GM23338 (cell line): ENCODE results near the gene ASGR2.

Experiments
- CREB1 ChIP-seq: fragments of 250-450 bp; sonication (Bioruptor Pico); IDR thresholded peaks from 2 replicates; pipeline ENCODE4 v1.5.0; 2020; ENCODE audit warnings: low read depth, mild to moderate bottlenecking, moderate library complexity
- CTCF ChIP-seq, 2 experiments: fragments of 200-600 bp in 1 of 2; sonication (generic) in 1 of 2; conservative IDR thresholded peaks; 2 replicates each; pipeline versions ENCODE4 v1.5.1 to v1.6.1; 2016 to 2017; ENCODE audit warnings: antibody characterized with exemption in 2 of 2, low read depth in 2 of 2, mild to moderate bottlenecking in 2 of 2, moderate library complexity in 1 of 2
- EZH2 ChIP-seq: fragments of 200-600 bp; sonication (generic); IDR thresholded peaks from one replicate; pipeline ENCODE4 v1.8.0; 2017; ENCODE audit warnings: antibody characterized with exemption, mild to moderate bottlenecking, low read depth; ENCODE audit not compliant: unreplicated experiment
- EZH2phosphoT487 ChIP-seq: fragments of 200-600 bp; sonication (generic); IDR thresholded peaks from one replicate; pipeline ENCODE4 v1.8.1; 2018; ENCODE audit warnings: antibody characterized with exemption; ENCODE audit not compliant: unreplicated experiment
- JUNB ChIP-seq: IDR thresholded peaks from one replicate; pipeline ENCODE4 v1.6.1; 2016; ENCODE audit warnings: antibody characterized with exemption; ENCODE audit not compliant: unreplicated experiment
- POLR2AphosphoS5 ChIP-seq: IDR thresholded peaks from 2 replicates; pipeline ENCODE4 v1.6.1; 2016; ENCODE audit warnings: antibody characterized with exemption, low read depth
- REST ChIP-seq: IDR thresholded peaks from one replicate; pipeline ENCODE4 v1.6.1; 2018; ENCODE audit warnings: antibody characterized with exemption; ENCODE audit not compliant: unreplicated experiment
- ZNF114 ChIP-seq: fragments of 250-450 bp; sonication (Bioruptor Pico); IDR thresholded peaks from 2 replicates; pipeline ENCODE4 v1.5.0; 2020; ENCODE audit warnings: mild to moderate bottlenecking, moderate library complexity
- ZNF331 ChIP-seq: fragments of 250-450 bp; sonication (Bioruptor Pico); IDR thresholded peaks from 2 replicates; pipeline ENCODE4 v1.5.0; 2020; ENCODE audit warnings: low read depth, mild to moderate bottlenecking, moderate library complexity
- ZNF462 ChIP-seq: fragments of 250-450 bp; sonication (Bioruptor Pico); IDR thresholded peaks from 2 replicates; pipeline ENCODE4 v1.5.0; 2020; ENCODE audit warnings: mild to moderate bottlenecking, moderate library complexity

- TF ChIP-seq CTCF (conservative IDR thresholded peaks at IDR 0.05; ENCODE audit: low read depth in 2 of 2) (no peak), EZH2 (no peak), JUNB (no peak), ZNF331 (CRISPR knock-in tag) (no peak), REST (no peak), CREB1 (CRISPR knock-in tag) (no peak), POLR2AphosphoS5 (no peak), EZH2phosphoT487 (no peak), ZNF462 (no peak), ZNF114 (CRISPR knock-in tag) (no peak)
These were observed 5.6 kb downstream of the ASGR2 start for GRCh38 chr17:7108981-7109380.
